Peyer's patch (tissue), 4 donors: ENCODE measurements around the gene MLST8.

Experiments used
- POLR2A ChIP-seq, 2 donors: fragments of 450-650 bp; IDR thresholded peaks; one replicate each; pipeline ENCODE4 v1.5.1; 2017; ENCODE audit warnings: antibody characterized with exemption in 2 of 2, mild to moderate bottlenecking in 2 of 2, moderate library complexity in 2 of 2
- TF ChIP-seq, protein P1 (sequence below), 6 experiments: fragments of 450-650 bp in 4 of 6; fragments of 200-600 bp in 2 of 6; sonication (generic) in 1 of 6; IDR thresholded peaks; one replicate each; pipeline ENCODE4 v1.5.1; 2017 to 2019; ENCODE audit warnings: antibody characterized with exemption in 6 of 6, mild to moderate bottlenecking in 3 of 6, moderate library complexity in 1 of 6

DNA sequence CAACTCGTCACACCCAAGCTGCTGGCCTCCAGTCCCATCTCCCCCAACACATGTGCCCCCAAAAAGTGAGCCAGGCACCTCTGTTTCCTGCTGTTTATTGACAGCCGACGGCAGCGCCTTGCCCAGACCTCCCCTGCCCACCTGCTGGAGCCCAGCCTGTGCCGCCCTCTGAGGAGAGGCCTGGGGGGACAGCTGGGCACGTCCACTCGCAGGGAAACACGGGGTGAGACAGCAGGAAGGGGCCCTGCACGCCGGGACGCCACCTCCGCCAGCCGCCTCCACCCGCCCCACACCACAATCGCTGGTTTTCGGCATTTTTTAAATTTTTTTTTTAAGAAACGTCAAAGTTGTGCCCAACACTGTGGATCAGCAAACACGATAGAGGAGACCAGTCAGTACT is 28.2 kb upstream of the MLST8 start:
- TF ChIP-seq, protein P1, sequence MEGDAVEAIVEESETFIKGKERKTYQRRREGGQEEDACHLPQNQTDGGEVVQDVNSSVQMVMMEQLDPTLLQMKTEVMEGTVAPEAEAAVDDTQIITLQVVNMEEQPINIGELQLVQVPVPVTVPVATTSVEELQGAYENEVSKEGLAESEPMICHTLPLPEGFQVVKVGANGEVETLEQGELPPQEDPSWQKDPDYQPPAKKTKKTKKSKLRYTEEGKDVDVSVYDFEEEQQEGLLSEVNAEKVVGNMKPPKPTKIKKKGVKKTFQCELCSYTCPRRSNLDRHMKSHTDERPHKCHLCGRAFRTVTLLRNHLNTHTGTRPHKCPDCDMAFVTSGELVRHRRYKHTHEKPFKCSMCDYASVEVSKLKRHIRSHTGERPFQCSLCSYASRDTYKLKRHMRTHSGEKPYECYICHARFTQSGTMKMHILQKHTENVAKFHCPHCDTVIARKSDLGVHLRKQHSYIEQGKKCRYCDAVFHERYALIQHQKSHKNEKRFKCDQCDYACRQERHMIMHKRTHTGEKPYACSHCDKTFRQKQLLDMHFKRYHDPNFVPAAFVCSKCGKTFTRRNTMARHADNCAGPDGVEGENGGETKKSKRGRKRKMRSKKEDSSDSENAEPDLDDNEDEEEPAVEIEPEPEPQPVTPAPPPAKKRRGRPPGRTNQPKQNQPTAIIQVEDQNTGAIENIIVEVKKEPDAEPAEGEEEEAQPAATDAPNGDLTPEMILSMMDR (IDR thresholded peaks at IDR 0.05): no peak
- no peak for TF ChIP-seq POLR2A (IDR thresholded peaks at IDR 0.05)
